Type B pancreatic cell (in vitro differentiated cells): Measurements from ENCODE around the gene KCNG2. TPM values are rescaled to one million over a fixed set of nuclear protein-coding genes. Genes with fewer than 3 reads are reported as not detected.

Experiments used
- DNase-seq: peaks from one replicate; pipeline ENCODE4 v3.0.0; 2021; ENCODE audit warnings: mixed read lengths; ENCODE audit not compliant: unreplicated experiment; ENCODE audit errors: extremely low spot score
- H3K27ac Mint-ChIP-seq: 2 replicates; pipeline ENCODE4 v1.8.0; 2021; ENCODE audit warnings: mild to moderate bottlenecking, mixed read lengths
- H3K27me3 Mint-ChIP-seq: 2 replicates; pipeline ENCODE4 v1.8.0; 2021; ENCODE audit warnings: mixed read lengths
- H3K36me3 Mint-ChIP-seq: 2 replicates; pipeline ENCODE4 v1.8.0; 2021; ENCODE audit warnings: mixed read lengths
- H3K4me1 Mint-ChIP-seq: one replicate; pipeline ENCODE4 v1.8.0; 2021; ENCODE audit warnings: mixed read lengths; ENCODE audit not compliant: unreplicated experiment
- H3K4me3 Mint-ChIP-seq: 2 replicates; pipeline ENCODE4 v1.8.0; 2021; ENCODE audit warnings: mild to moderate bottlenecking, mixed read lengths
- H3K9me3 Mint-ChIP-seq: 2 replicates; pipeline ENCODE4 v1.8.0; 2021; ENCODE audit warnings: mixed read lengths
- CTCF ChIP-seq: fragments of 200-600 bp; sonication (generic); conservative IDR thresholded peaks from 2 replicates; pipeline ENCODE4 v1.5.0; 2021; ENCODE audit warnings: antibody characterized with exemption, mild to moderate bottlenecking
- total RNA-seq: library from RNA; stranded (reverse); gene quantifications from 2 replicates; pipeline ENCODE4 v1.2.1, GENCODE V29; 2021; ENCODE audit warnings: low replicate concordance

The KCNG2 gene
- total RNA-seq, 1 donor from 2014 or later, result 0.29 TPM

- Mint-ChIP-seq H3K9me3 (peaks cover 6% of the 10 kb centered on the region), H3K4me1 (no peaks in the 10 kb centered on the region), H3K4me3 (no peak overlapping the region), H3K27ac (no peak overlapping the region), H3K27me3 (no peaks in the 10 kb centered on the region), H3K36me3 (no peaks in the 10 kb centered on the region)
- no peak for TF ChIP-seq CTCF
- DNase-seq, result no peak
Observed at GRCh38 chr18:79884294-79884962, 86.7 kb downstream of the KCNG2 start.

GRCh38 chr18:79884963-79885728, 87.4 kb downstream of the KCNG2 start:
- H3K27ac Mint-ChIP-seq, result no peak overlapping the region
- no peak for DNase-seq
- no peaks in the 10 kb centered on the region for H3K36me3 Mint-ChIP-seq
- no peak overlapping the region for H3K4me3 Mint-ChIP-seq
- no peaks in the 10 kb centered on the region for H3K4me1 Mint-ChIP-seq
- no peak for TF ChIP-seq CTCF
- peaks cover 9% of the 10 kb centered on the region for H3K9me3 Mint-ChIP-seq
- no peaks in the 10 kb centered on the region for H3K27me3 Mint-ChIP-seq

- Mint-ChIP-seq H3K9me3 (peaks cover 17% of the 10 kb centered on the region), H3K36me3 (no peaks in the 10 kb centered on the region), H3K27me3 (no peaks in the 10 kb centered on the region), H3K27ac (no peak overlapping the region), H3K4me3 (no peak overlapping the region), H3K4me1 (no peaks in the 10 kb centered on the region)
- no peak for TF ChIP-seq CTCF
- peak; percentile 62 for DNase-seq
Observed at GRCh38 chr18:79887181-79888000, 89.7 kb downstream of the KCNG2 start.

- peak; percentile 62 for DNase-seq
- H3K4me3 Mint-ChIP-seq, result no peak overlapping the region
- H3K27ac Mint-ChIP-seq, result no peak overlapping the region
- H3K36me3 Mint-ChIP-seq, result no peaks in the 10 kb centered on the region
- no peaks in the 10 kb centered on the region for H3K4me1 Mint-ChIP-seq
- H3K27me3 Mint-ChIP-seq, result no peaks in the 10 kb centered on the region
- H3K9me3 Mint-ChIP-seq, result peaks cover 17% of the 10 kb centered on the region
- TF ChIP-seq CTCF, result no peak
Observed at GRCh38 chr18:79888016-79888415, 90.3 kb downstream of the KCNG2 start.

GRCh38 chr18:79889569-79889968, 91.8 kb downstream of the KCNG2 start:
- Mint-ChIP-seq H3K9me3 (peaks cover 17% of the 10 kb centered on the region), H3K36me3 (no peaks in the 10 kb centered on the region), H3K27me3 (no peaks in the 10 kb centered on the region), H3K4me1 (no peaks in the 10 kb centered on the region), H3K27ac (no peak overlapping the region), H3K4me3 (no peak overlapping the region)
- no peak for DNase-seq
- no peak for TF ChIP-seq CTCF
